A673 (cell line): ENCODE data around the gene GRIK5. TPM values are rescaled to one million over a fixed set of nuclear protein-coding genes. Genes with fewer than 3 reads are reported as not detected.
"Not testable (repeated sequence)": the region's sequence is repeated elsewhere in the genome, so short reads cannot be mapped to it uniquely, and the experiment has no call there.

ENCODE experiments used
- BruUV-seq: library from RNA; stranded (reverse); fragments of 400-500 nt; replicated peaks from 2 replicates; lab custom pipeline; 2021; lab: Mats Ljungman, UMichigan
- CTCF ChIA-PET: fragments of 300-600 bp; sonication (Branson Sonifier 250); formaldehyde crosslinking; loops from one replicate; lab custom pipeline; 2022; ENCODE audit warnings: antibody characterized with exemption; lab: Charles Lee
- POLR2A ChIA-PET: fragments of 300-600 bp; sonication (Branson Sonifier 250); formaldehyde crosslinking; loops from one replicate; lab custom pipeline; 2022; ENCODE audit warnings: antibody characterized with exemption; ENCODE audit not compliant: low non-redundant PET; lab: Charles Lee
- DNase-seq: peaks from one replicate; pipeline ENCODE4 v3.0.0-alpha.2; 2015; ENCODE audit warnings: low spot score
- H3K27ac ChIP-seq: fragments of 200-600 bp; sonication (generic); 2 replicates; pipeline ENCODE4 v1.5.1; 2016; ENCODE audit warnings: mixed run types, low read depth, mild to moderate bottlenecking, mixed read lengths, antibody characterized with exemption, low read length; ENCODE audit not compliant: poor library complexity, severe bottlenecking
- H3K27me3 ChIP-seq: fragments of 200-600 bp; sonication (generic); replicated peaks from 2 replicates; pipeline ENCODE4 v1.6.1; 2017; ENCODE audit warnings: mixed run types, low read depth, mild to moderate bottlenecking, mixed read lengths, antibody characterized with exemption, low read length; ENCODE audit not compliant: insufficient read depth, poor library complexity
- H3K36me3 ChIP-seq: fragments of 200-600 bp; sonication (generic); 2 replicates; pipeline ENCODE4 v1.6.1; 2016; ENCODE audit warnings: mixed run types, mild to moderate bottlenecking, mixed read lengths, antibody characterized with exemption, low read length; ENCODE audit not compliant: insufficient read depth, poor library complexity, severe bottlenecking
- H3K4me1 ChIP-seq: fragments of 200-600 bp; sonication (generic); 2 replicates; pipeline ENCODE4 v1.6.1; 2017; ENCODE audit warnings: mixed run types, mild to moderate bottlenecking, mixed read lengths, antibody characterized with exemption, low read length; ENCODE audit not compliant: insufficient read depth, poor library complexity, severe bottlenecking
- H3K4me3 ChIP-seq: fragments of 200-600 bp; sonication (generic); 2 replicates; pipeline ENCODE4 v1.5.1; 2016; ENCODE audit warnings: low read depth, mixed run types, mild to moderate bottlenecking, mixed read lengths, low read length; ENCODE audit not compliant: poor library complexity, severe bottlenecking
- H3K9me3 ChIP-seq: fragments of 200-600 bp; sonication (generic); 2 replicates; pipeline ENCODE4 v1.6.1; 2016; ENCODE audit warnings: mixed run types, low read depth, mild to moderate bottlenecking, mixed read lengths, antibody characterized with exemption, low read length; ENCODE audit not compliant: poor library complexity, severe bottlenecking
- EZH2 ChIP-seq: fragments of 200-600 bp; sonication (generic); IDR thresholded peaks from 2 replicates; pipeline ENCODE4 v1.6.1; 2017; ENCODE audit warnings: borderline replicate concordance, low read depth, mild to moderate bottlenecking, mixed read lengths, antibody characterized with exemption, low read length; ENCODE audit not compliant: poor library complexity, severe bottlenecking
- intact Hi-C: fragments of 100-400 bp; cut with micrococcal nuclease; formaldehyde crosslinking; loops from one replicate; pipeline ENCODE4 v1.10.0; 2022; ENCODE audit not compliant: unreplicated experiment
- total RNA-seq: library from RNA; stranded (reverse); gene quantifications from 2 replicates; pipeline ENCODE4 v1.2.3, GENCODE V29; 2021
- TF ChIP-seq, protein P1 (sequence below): fragments of 300-800, 200-600 bp; sonication (generic); conservative IDR thresholded peaks from 2 replicates; pipeline ENCODE4 v1.5.1; 2017; ENCODE audit warnings: low read depth, mild to moderate bottlenecking, antibody characterized with exemption, low read length, moderate library complexity, mixed read lengths

GRIK5 gene
- total RNA-seq, 1 experiment from 2014 or later: 24.0 TPM

DNA sequence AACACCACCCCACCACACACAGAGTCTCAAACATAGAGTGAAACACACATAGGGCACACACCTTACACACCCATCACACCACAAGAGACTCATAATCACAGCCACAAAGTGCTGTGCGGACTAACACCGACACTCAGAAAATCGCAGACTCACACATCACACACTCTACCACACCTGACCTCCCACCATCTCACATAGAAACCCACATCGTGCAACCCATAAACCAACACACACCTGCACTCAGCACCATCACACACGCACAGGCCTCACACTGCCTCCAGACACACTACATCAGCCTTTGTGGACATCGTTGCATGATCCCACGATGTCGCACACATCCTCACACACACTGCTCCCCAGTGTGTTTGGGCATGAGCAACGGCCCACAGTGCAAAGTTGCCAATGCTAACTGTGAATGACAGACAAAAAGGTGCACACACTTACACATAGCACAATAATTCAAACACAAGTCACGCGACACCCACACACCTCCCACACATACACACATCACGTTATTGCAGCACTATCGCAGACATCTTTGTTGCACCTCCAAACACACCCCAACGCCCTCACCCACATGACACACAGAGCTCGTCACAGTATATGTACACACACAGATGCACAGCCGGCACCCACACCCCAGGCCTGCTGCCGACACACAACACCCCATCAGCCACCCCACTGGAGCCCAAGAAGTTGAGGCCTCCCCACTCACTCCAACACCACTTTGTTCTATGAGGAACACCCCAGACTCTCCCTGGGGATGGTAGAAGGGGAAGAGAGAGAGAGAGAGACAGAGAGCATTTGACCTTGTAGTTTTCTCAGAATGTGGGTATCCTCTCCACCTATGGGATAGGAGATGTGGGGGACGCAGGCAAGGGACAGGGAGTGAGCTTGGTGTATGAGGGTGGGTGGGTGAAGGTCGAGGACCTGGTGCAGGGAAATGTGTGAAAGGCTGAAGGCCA lies 74.7 kb downstream of the GRIK5 start:
- TF ChIP-seq EZH2: no peak
- Histone ChIP-seq H3K27me3 (peaks cover 20% of the 10 kb centered on the region), H3K9me3 (no peaks in the 10 kb centered on the region), H3K27ac (no peak overlapping the region), H3K36me3 (no peaks in the 10 kb centered on the region), H3K4me1 (peaks cover 12% of the 10 kb centered on the region), H3K4me3 (no peak overlapping the region)
- intact Hi-C loops: no loop called here
- no TSS peak for BruUV-seq
- CTCF ChIA-PET: no interaction called here
- POLR2A ChIA-PET: no interaction called here
- DNase-seq: no peak

DNA sequence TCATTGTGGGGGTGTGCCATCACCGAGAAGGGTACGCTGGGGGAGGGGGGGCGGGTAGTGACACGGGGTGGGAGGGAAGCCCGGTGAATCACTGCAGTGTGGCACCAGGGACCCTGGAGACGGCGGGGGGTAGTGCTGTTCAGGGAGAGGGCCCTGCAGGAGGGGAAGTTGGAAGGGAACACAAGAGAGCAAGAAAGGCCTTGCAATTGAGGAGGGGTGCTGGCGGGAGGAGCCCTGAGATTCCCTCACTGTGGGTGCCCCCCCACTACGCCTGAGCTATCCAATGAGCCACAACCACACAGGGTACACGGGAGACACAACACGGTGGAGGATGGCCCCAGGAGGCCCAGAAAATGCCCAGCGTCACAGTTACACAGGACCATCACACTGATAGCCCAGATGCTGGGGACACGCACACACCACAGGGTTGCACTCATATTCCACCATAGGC lies 75.5 kb downstream of the GRIK5 start:
- intact Hi-C loops: no loop called here
- Histone ChIP-seq H3K4me3 (peak overlapping the region; percentile 55), H3K9me3 (no peaks in the 10 kb centered on the region), H3K27ac (no peak overlapping the region), H3K4me1 (peaks cover 12% of the 10 kb centered on the region), H3K36me3 (no peaks in the 10 kb centered on the region), H3K27me3 (peaks cover 12% of the 10 kb centered on the region)
- ChIA-PET POLR2A (no interaction called here), CTCF (interaction anchor here (0.6 kb wide), 1 partner anchor 364 kb away, joined by 6 read pairs; no protein-coding TSS in a partner anchor)
- TF ChIP-seq, protein P1, sequence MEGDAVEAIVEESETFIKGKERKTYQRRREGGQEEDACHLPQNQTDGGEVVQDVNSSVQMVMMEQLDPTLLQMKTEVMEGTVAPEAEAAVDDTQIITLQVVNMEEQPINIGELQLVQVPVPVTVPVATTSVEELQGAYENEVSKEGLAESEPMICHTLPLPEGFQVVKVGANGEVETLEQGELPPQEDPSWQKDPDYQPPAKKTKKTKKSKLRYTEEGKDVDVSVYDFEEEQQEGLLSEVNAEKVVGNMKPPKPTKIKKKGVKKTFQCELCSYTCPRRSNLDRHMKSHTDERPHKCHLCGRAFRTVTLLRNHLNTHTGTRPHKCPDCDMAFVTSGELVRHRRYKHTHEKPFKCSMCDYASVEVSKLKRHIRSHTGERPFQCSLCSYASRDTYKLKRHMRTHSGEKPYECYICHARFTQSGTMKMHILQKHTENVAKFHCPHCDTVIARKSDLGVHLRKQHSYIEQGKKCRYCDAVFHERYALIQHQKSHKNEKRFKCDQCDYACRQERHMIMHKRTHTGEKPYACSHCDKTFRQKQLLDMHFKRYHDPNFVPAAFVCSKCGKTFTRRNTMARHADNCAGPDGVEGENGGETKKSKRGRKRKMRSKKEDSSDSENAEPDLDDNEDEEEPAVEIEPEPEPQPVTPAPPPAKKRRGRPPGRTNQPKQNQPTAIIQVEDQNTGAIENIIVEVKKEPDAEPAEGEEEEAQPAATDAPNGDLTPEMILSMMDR: no peak
- TF ChIP-seq EZH2: no peak
- BruUV-seq: no TSS peak
- DNase-seq: peak; percentile 32

DNA sequence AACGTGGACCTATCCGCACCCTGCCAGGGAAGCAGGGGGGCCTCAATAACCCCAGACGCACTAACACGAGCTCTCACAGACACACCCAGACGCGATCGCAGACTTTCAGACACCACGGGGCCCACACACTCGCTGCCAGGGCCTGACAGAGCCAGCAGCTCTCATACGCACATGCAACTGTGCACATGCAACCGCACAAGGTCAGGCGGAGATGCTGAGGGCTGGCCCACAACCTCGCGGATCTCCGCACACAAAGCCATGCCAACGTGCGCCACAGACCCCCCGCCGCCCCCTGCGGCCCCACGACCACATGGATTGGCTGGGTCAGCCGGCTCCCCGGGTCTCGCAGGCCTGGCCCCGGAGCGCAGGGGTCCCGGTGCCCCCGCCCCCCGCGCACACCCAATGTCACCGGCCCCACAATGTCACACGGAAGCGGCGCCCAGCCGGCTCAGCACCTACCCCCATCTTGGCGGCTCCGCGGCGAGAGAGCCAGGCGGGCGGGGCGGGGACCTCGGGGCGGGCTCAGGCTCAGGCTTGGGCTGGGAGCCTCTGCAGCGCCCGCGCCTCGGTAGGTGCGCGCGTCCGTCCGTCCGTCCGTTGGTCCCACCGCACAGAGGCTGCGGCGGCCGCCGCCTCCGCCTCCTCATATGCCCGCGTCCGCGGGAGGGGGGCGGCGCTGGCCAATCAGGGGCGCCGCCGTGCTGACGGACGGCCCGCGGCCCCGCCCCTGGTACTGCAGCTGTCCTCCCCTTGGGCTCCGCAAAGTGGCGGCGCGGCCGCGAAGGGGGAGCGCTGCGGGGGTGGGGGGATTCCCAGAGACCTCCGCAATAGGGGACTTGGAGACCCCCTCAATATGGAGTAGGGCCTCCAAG lies 76.2 kb downstream of the GRIK5 start, which contains the start of gene ATP1A3:
TSS of gene ATP1A3 (minus strand) at position 619 of the 872 bp plus-strand sequence. CDS start at position 465, 154 bp downstream.
- no TSS peak for BruUV-seq
- peak within 1 kb of the TSS; percentile 55 for H3K4me3 ChIP-seq
- H3K36me3 ChIP-seq: no peaks in the 10 kb centered on the region
- H3K27me3 ChIP-seq: peaks cover 6% of the 10 kb centered on the region
- intact Hi-C loops: no loop called here
- peaks cover 12% of the 10 kb centered on the region for H3K4me1 ChIP-seq
- no peaks in the 10 kb centered on the region for H3K9me3 ChIP-seq
- peak; percentile 80 for DNase-seq
- H3K27ac ChIP-seq: no peak within 1 kb of the TSS
- POLR2A ChIA-PET: no interaction called here
- CTCF ChIA-PET: interaction anchor here (0.6 kb wide), 1 partner anchor 363 kb away, joined by 6 read pairs; no protein-coding TSS in a partner anchor
- TF ChIP-seq, protein P1: no peak
- TF ChIP-seq EZH2: no peak

DNA sequence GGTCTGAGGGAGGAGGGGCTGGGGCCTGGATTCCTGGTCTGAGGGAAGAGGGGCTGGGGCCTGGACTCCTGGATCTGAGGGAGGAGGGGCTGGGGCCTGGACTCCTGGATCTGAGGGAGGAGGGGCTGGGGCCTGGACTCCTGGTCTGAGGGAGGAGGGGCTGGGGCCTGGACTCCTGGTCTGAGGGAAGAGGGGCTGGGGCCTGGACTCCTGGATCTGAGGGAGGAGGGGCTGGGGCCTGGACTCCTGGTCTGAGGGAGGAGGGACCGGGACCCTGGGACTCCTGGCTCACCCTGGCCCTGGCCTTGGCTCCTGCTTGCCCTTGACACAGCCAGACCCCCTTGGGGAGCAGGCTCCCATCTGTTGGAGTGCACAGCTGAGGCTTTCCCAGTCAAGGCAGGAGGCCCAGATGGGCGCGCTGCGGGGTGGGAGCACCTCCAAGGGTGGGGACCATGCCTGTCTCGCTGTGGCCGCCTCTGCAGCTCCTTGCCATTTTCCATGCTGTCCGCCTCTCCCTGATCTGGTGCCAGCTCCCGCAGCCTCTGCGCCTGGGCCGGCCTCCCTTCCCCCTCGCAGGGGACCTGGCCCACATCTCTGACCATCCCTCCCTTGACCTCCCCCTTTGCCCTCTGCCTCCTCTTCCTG lies 78.0 kb downstream of the GRIK5 start:
- H3K27me3 ChIP-seq, POLR2A ChIA-PET, DNase-seq, BruUV-seq, H3K36me3 ChIP-seq, H3K9me3 ChIP-seq, H3K4me3 ChIP-seq, H3K27ac ChIP-seq, CTCF ChIA-PET, H3K4me1 ChIP-seq, intact Hi-C loops: not testable (repeated sequence)
